ENCODE measurements around the gene CPA3. TPM values are rescaled to one million over a fixed set of nuclear protein-coding genes. Genes with fewer than 3 reads are reported as not detected.

The CPA3 gene
- total RNA-seq, 2 donors from 2014 or later = 2.6 to 8.1 TPM

DNA sequence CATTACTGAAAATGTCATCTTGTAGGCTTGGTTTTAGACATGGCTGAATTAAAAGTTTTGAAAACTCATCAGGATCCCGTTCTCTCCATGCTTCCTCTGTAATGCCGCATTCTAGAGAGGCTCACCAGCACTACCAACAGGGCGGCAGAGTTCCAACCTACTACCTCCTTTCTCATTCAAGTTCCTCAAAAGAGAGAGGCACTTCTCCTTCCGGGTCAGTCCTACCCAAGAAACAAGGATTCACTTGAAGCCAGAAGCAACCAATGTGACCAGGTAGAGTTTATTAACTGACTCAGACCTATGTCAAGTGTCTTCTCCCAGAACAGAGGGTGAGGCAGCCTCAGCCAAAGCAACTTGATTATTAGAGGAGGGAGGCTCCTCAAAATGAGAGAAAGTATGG lies 66.5 kb downstream of the CPA3 start:
- Histone ChIP-seq H3K27ac (no peak overlapping the region), H3K4me3 (no peak overlapping the region), H3K36me3 (no peaks in the 10 kb centered on the region), H3K9me3 (no peaks in the 10 kb centered on the region), H3K4me1 (replicated peaks) (no peaks in the 10 kb centered on the region), H3K27me3 (replicated peaks; ENCODE audit: insufficient read depth) (no peaks in the 10 kb centered on the region)
- WGBS = 96% methylated on average over 4 of the region's 4 CpGs
- no peak for DNase-seq (ENCODE audit: low spot score)
- intact Hi-C loops (cut with DNase I) = no loop called here
- TF ChIP-seq POLR2AphosphoS5 (IDR thresholded peaks at IDR 0.05) (no peak), POLR2A (IDR thresholded peaks at IDR 0.05) (no peak)
- TF ChIP-seq, protein P1, sequence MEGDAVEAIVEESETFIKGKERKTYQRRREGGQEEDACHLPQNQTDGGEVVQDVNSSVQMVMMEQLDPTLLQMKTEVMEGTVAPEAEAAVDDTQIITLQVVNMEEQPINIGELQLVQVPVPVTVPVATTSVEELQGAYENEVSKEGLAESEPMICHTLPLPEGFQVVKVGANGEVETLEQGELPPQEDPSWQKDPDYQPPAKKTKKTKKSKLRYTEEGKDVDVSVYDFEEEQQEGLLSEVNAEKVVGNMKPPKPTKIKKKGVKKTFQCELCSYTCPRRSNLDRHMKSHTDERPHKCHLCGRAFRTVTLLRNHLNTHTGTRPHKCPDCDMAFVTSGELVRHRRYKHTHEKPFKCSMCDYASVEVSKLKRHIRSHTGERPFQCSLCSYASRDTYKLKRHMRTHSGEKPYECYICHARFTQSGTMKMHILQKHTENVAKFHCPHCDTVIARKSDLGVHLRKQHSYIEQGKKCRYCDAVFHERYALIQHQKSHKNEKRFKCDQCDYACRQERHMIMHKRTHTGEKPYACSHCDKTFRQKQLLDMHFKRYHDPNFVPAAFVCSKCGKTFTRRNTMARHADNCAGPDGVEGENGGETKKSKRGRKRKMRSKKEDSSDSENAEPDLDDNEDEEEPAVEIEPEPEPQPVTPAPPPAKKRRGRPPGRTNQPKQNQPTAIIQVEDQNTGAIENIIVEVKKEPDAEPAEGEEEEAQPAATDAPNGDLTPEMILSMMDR (IDR thresholded peaks at IDR 0.05) = no peak

DNA sequence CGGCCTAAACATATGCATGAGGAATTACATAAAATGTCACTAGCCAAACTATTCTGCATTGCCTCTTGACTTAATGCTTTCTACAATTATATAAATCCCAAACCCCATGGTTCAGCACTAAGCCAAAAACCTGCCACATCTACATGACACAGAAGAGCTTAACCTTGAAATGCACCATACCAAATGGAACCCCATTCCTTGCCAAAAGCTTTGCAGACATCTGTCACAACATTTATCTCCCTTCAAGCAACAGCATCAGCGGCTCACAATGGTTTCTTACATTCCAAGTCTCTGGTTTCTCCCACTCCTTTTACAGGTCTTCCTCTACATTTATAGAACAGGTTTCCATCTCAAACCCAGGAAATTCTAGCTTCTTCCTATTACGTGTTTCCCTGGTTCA lies 67.9 kb downstream of the CPA3 start:
- DNase-seq (ENCODE audit: low spot score) = no peak
- intact Hi-C loops (cut with DNase I) = no loop called here
- Histone ChIP-seq H3K9me3 (no peaks in the 10 kb centered on the region), H3K27ac (no peak overlapping the region), H3K36me3 (no peaks in the 10 kb centered on the region), H3K4me3 (no peak overlapping the region), H3K4me1 (replicated peaks) (no peaks in the 10 kb centered on the region), H3K27me3 (replicated peaks; ENCODE audit: insufficient read depth) (no peaks in the 10 kb centered on the region)
- 69% methylated on average over 3 of the region's 3 CpGs for WGBS
- TF ChIP-seq, protein P1 (IDR thresholded peaks at IDR 0.05) = no peak
- TF ChIP-seq POLR2A (IDR thresholded peaks at IDR 0.05) (no peak), POLR2AphosphoS5 (IDR thresholded peaks at IDR 0.05) (no peak)

DNA sequence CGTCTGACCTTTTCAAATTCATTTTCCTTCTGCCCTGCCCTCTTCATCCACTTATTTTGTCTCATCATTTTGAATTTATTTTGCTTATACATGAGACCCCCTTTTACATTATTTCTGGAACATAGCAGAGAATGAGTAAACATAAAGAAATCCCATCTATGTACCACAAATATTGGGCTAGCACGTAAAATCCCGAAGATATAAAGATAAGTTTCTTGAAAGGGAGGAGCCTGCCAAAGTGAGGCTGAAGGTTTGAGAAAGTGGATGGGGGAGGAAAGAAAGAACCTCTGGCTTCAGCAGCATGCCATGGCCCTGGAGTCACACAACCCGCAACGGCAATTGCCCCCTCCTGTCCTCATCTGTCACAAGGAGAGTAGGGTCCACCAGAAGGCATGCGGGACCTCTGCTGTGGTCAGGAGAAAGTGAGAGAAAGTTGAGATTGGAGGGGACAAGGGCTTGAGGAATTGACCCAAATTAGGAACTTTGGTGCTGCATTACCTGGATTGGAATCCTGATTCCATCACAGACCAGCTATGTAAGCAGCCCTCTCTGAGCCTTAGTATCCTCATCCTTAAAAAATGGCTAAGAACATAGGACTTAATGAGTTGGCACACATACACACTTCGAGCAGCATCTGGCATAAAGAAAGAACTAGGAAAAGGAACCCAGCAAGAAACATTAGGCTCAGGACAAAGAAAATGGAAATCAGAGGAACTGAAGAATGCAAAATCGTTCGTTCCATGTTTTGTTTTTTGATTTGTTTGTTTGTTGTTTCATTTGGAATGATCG lies 72.6 kb downstream of the CPA3 start:
- H3K9me3 ChIP-seq = no peaks in the 10 kb centered on the region
- H3K36me3 ChIP-seq = no peaks in the 10 kb centered on the region
- H3K27me3 ChIP-seq (replicated peaks; ENCODE audit: insufficient read depth) = no peaks in the 10 kb centered on the region
- no peak for TF ChIP-seq POLR2AphosphoS5 (IDR thresholded peaks at IDR 0.05)
- TF ChIP-seq, protein P1 (IDR thresholded peaks at IDR 0.05) = no peak
- TF ChIP-seq POLR2A (IDR thresholded peaks at IDR 0.05) = no peak
- 79% methylated on average over 10 of the region's 10 CpGs for WGBS
- no peak for DNase-seq (ENCODE audit: low spot score)
- H3K4me3 ChIP-seq = no peak overlapping the region
- no peak overlapping the region for H3K27ac ChIP-seq
- H3K4me1 ChIP-seq (replicated peaks) = no peaks in the 10 kb centered on the region
- intact Hi-C loops (cut with DNase I) = no loop called here

DNA sequence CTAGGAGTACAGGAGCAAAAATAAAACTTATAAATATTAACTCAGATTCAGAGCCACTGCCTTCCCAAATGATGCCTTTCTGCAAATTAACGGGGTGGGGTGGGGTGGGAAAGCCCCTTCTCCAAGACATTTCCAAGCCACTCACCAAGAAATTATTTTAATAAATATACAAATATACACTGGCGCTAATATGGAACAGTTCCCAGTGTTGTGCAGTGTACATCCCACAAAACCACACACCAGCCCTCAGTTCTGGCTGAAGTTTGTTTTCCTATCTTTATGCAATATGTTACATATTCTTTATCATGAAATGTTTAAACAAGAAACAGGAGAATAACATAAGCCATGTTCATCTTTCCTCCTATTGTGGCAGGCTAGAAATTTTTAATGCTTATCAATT lies 73.2 kb downstream of the CPA3 start:
- H3K27ac ChIP-seq = no peak overlapping the region
- no peak overlapping the region for H3K4me3 ChIP-seq
- TF ChIP-seq POLR2A (IDR thresholded peaks at IDR 0.05) (no peak), POLR2AphosphoS5 (IDR thresholded peaks at IDR 0.05) (no peak)
- TF ChIP-seq, protein P1 (IDR thresholded peaks at IDR 0.05) = no peak
- 91% methylated on average over 2 of the region's 2 CpGs for WGBS
- H3K36me3 ChIP-seq = no peaks in the 10 kb centered on the region
- H3K9me3 ChIP-seq = no peaks in the 10 kb centered on the region
- H3K4me1 ChIP-seq (replicated peaks) = no peaks in the 10 kb centered on the region
- intact Hi-C loops (cut with DNase I) = no loop called here
- DNase-seq (ENCODE audit: low spot score) = no peak
- H3K27me3 ChIP-seq (replicated peaks; ENCODE audit: insufficient read depth) = no peaks in the 10 kb centered on the region

DNA sequence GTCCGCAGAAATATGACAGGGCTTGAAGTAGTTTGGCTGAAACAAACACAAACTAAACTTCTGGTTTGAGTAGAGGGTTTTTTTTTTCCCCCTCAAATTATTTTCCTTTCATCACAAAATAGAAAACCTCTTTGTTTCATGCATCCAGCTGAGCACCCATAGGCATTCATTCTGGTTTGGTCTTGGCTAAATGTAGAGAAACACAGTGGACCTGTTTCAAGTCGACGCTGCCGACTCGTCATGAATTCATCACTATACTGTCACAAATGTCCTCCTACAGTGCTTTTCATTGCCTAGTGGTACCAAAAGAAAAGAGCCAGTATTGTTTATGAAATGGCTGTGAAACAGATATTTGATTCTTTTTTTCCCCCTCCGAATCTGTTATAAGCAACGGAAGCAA lies 73.8 kb downstream of the CPA3 start:
- H3K27me3 ChIP-seq (replicated peaks; ENCODE audit: insufficient read depth) = no peaks in the 10 kb centered on the region
- H3K27ac ChIP-seq = no peak overlapping the region
- H3K9me3 ChIP-seq = no peaks in the 10 kb centered on the region
- TF ChIP-seq POLR2A (IDR thresholded peaks at IDR 0.05) = no peak
- TF ChIP-seq, protein P1 (IDR thresholded peaks at IDR 0.05) = no peak
- TF ChIP-seq POLR2AphosphoS5 (IDR thresholded peaks at IDR 0.05) = no peak
- H3K4me1 ChIP-seq (replicated peaks) = no peaks in the 10 kb centered on the region
- no peak overlapping the region for H3K4me3 ChIP-seq
- no peaks in the 10 kb centered on the region for H3K36me3 ChIP-seq
- intact Hi-C loops (cut with DNase I) = no loop called here
- 70% methylated on average over 7 of the region's 7 CpGs for WGBS
- no peak for DNase-seq (ENCODE audit: low spot score)
